C1 segment of cervical spinal cord (tissue), 14 donors: ENCODE results near the gene CNNM2.
"Not testable (repeated sequence)": the region's sequence is repeated elsewhere in the genome, so short reads cannot be mapped to it uniquely, and the experiment has no call there.

ENCODE experiments used
- DNase-seq, 14 donors: peaks; one replicate each; lab custom pipeline; 2025; lab: John Stamatoyannopoulos, UW

The CNNM2 gene

GRCh38 chr10:103038570-103038969 is 120.5 kb downstream of the CNNM2 start:
- DNase-seq: no peak

- no peak for DNase-seq
These were observed 122.3 kb downstream of the CNNM2 start for GRCh38 chr10:103040418-103040817.

- no peak for DNase-seq
These were observed 123.3 kb downstream of the CNNM2 start for GRCh38 chr10:103041391-103041790.

- peak in 1 of 14 donors; percentile 12 for DNase-seq
These were observed 124.0 kb downstream of the CNNM2 start for GRCh38 chr10:103042129-103042528.

GRCh38 chr10:103042908-103043307 is 124.8 kb downstream of the CNNM2 start:
- no peak for DNase-seq

- no peak for DNase-seq
These were observed 126.9 kb downstream of the CNNM2 start for GRCh38 chr10:103044942-103045489.

- DNase-seq: no peak
These were observed 127.9 kb downstream of the CNNM2 start for GRCh38 chr10:103045961-103046360.

- DNase-seq: no peak
These were observed 129.3 kb downstream of the CNNM2 start for GRCh38 chr10:103047381-103047780.

- DNase-seq: no peak
These were observed 131.1 kb downstream of the CNNM2 start for GRCh38 chr10:103049237-103049636.

GRCh38 chr10:103053659-103054581 is 135.8 kb downstream of the CNNM2 start:
- peak in 11 of 14 donors; percentile 4 to 80 (median 32) for DNase-seq

GRCh38 chr10:103054621-103055020 is 136.5 kb downstream of the CNNM2 start:
- peak in 5 of 14 donors; percentile 2 to 87 (median 4) for DNase-seq

- DNase-seq: no peak
These were observed 137.0 kb downstream of the CNNM2 start for GRCh38 chr10:103055105-103055504.

- DNase-seq: no peak
These were observed 139.9 kb downstream of the CNNM2 start for GRCh38 chr10:103058034-103058433.

GRCh38 chr10:103060575-103060974 is 142.5 kb downstream of the CNNM2 start:
- no peak for DNase-seq

GRCh38 chr10:103062854-103063590 is 144.9 kb downstream of the CNNM2 start:
- peak in 10 of 14 donors; percentile 15 to 74 (median 30) for DNase-seq

GRCh38 chr10:103064956-103065355 is 146.9 kb downstream of the CNNM2 start:
- DNase-seq: no peak

- no peak for DNase-seq
These were observed 148.3 kb downstream of the CNNM2 start for GRCh38 chr10:103066141-103067098.

GRCh38 chr10:103067099-103067477 is 149.0 kb downstream of the CNNM2 start:
- not testable (repeated sequence) for DNase-seq

GRCh38 chr10:103067484-103067883 is 149.4 kb downstream of the CNNM2 start:
- no peak for DNase-seq

GRCh38 chr10:103067956-103068355 is 149.9 kb downstream of the CNNM2 start:
- no peak for DNase-seq
